Ishikawa (cell line): Measurements from ENCODE around the gene PLXNB2.

Experiments
- CEBPB ChIP-seq: IDR thresholded peaks from 2 replicates; pipeline ENCODE4 v1.6.1; 2012
- CREB1 ChIP-seq: IDR thresholded peaks from 2 replicates; pipeline ENCODE4 v1.6.1; 2012; ENCODE audit warnings: low read depth
- EGR1 ChIP-seq: IDR thresholded peaks from 2 replicates; pipeline ENCODE4 v1.6.1; 2012
- EP300 ChIP-seq: IDR thresholded peaks from 2 replicates; pipeline ENCODE4 v1.6.1; 2012; ENCODE audit warnings: borderline replicate concordance
- FOXM1 ChIP-seq: IDR thresholded peaks from 2 replicates; pipeline ENCODE4 v1.6.1; 2012; ENCODE audit warnings: low read depth, borderline replicate concordance
- MAX ChIP-seq: IDR thresholded peaks from 2 replicates; pipeline ENCODE4 v1.6.1; 2012
- NFIC ChIP-seq: IDR thresholded peaks from 2 replicates; pipeline ENCODE4 v1.6.1; 2012
- RAD21 ChIP-seq: IDR thresholded peaks from 2 replicates; pipeline ENCODE4 v1.6.1; 2012; ENCODE audit warnings: low read depth
- REST ChIP-seq: IDR thresholded peaks from 2 replicates; pipeline ENCODE4 v1.6.1; 2012; ENCODE audit warnings: low read depth, mild to moderate bottlenecking
- TAF1 ChIP-seq: IDR thresholded peaks from 2 replicates; pipeline ENCODE4 v1.6.1; 2012; ENCODE audit warnings: low read depth, mild to moderate bottlenecking
- TCF12 ChIP-seq: IDR thresholded peaks from 2 replicates; pipeline ENCODE4 v1.6.1; 2012; ENCODE audit warnings: low read depth
- TEAD4 ChIP-seq: IDR thresholded peaks from 2 replicates; pipeline ENCODE4 v1.6.1; 2012
- USF1 ChIP-seq: IDR thresholded peaks from 2 replicates; pipeline ENCODE4 v1.6.1; 2012
- YY1 ChIP-seq: IDR thresholded peaks from 2 replicates; pipeline ENCODE4 v1.6.1; 2012; ENCODE audit warnings: low read depth
- ZBTB7A ChIP-seq: IDR thresholded peaks from 2 replicates; pipeline ENCODE4 v1.6.1; 2012; ENCODE audit warnings: low read depth

Gene PLXNB2

GRCh38 chr22:50292643-50293440 lies 14.6 kb downstream of the PLXNB2 start:
- TF ChIP-seq CREB1 (no peak), EP300 (no peak; the same call in 1 of the 2 replicates), TCF12 (no peak), NFIC (no peak), TAF1 (no peak), RAD21 (no peak), CEBPB (no peak), USF1 (no peak), REST (no peak), TEAD4 (no peak), ZBTB7A (no peak), EGR1 (no peak), MAX (no peak), FOXM1 (no peak), YY1 (no peak)

GRCh38 chr22:50289942-50290630 lies 17.4 kb downstream of the PLXNB2 start:
- TF ChIP-seq TAF1 (no peak), MAX (no peak), REST (no peak)

GRCh38 chr22:50289151-50289941 lies 18.1 kb downstream of the PLXNB2 start:
- no peak for TF ChIP-seq ZBTB7A
- TF ChIP-seq CEBPB = no peak
- no peak for TF ChIP-seq TAF1
- TF ChIP-seq NFIC = no peak
- TF ChIP-seq EGR1 = no peak
- TF ChIP-seq RAD21 = no peak
- no peak for TF ChIP-seq MAX
- TF ChIP-seq CREB1 = no peak
- no peak for TF ChIP-seq EP300
- TF ChIP-seq USF1 = no peak
- no peak for TF ChIP-seq REST
- no peak for TF ChIP-seq TEAD4

GRCh38 chr22:50287731-50288130 lies 19.7 kb downstream of the PLXNB2 start:
- TF ChIP-seq USF1 (no peak), MAX (no peak), TEAD4 (no peak), TAF1 (no peak), EGR1 (no peak), RAD21 (no peak), YY1 (no peak), CREB1 (no peak), REST (no peak), TCF12 (no peak), ZBTB7A (no peak), NFIC (no peak), CEBPB (no peak)
